ENCODE results near the gene IBA57. TPM values are rescaled to one million over a fixed set of nuclear protein-coding genes. Genes with fewer than 3 reads are reported as not detected.
A peak's percentile ranks its signal among the peaks of the same experiment; 100 is the strongest.

IBA57 gene
- total RNA-seq, 1 experiment from 2014 or later: 19.4 TPM

- Histone ChIP-seq H3K36me3 (peaks cover 52% of the 10 kb centered on the region), H3K9me3 (no peaks in the 10 kb centered on the region), H3K27me3 (no peaks in the 10 kb centered on the region), H3K4me3 (peak overlapping the region; percentile 74)
- DNase-seq: peak; percentile 56
These were observed 23.4 kb upstream of the IBA57 start for GRCh38 chr1:228142155-228142691.

- DNase-seq: peak; percentile 65
- peaks cover 56% of the 10 kb centered on the region for H3K36me3 ChIP-seq
These were observed 22.9 kb upstream of the IBA57 start for GRCh38 chr1:228142701-228143136.

GRCh38 chr1:228143480-228144192 lies 22.0 kb upstream of the IBA57 start:
- H3K36me3 ChIP-seq: peaks cover 64% of the 10 kb centered on the region
- no peak for DNase-seq
- no peaks in the 10 kb centered on the region for H3K9me3 ChIP-seq
- no peak overlapping the region for H3K4me3 ChIP-seq
- H3K27me3 ChIP-seq: no peaks in the 10 kb centered on the region

More at GRCh38 chr1:228142701-228143136, 22.9 kb upstream of the IBA57 start:
- Histone ChIP-seq H3K4me3 (peak overlapping the region; percentile 74), H3K27me3 (no peaks in the 10 kb centered on the region), H3K9me3 (no peaks in the 10 kb centered on the region)

GRCh38 chr1:228144193-228144992 lies 21.2 kb upstream of the IBA57 start:
- Histone ChIP-seq H3K27me3 (no peaks in the 10 kb centered on the region), H3K9me3 (no peaks in the 10 kb centered on the region), H3K4me3 (no peak overlapping the region), H3K36me3 (peaks cover 72% of the 10 kb centered on the region)
- DNase-seq: no peak

- Histone ChIP-seq H3K36me3 (peaks cover 78% of the 10 kb centered on the region), H3K27me3 (no peaks in the 10 kb centered on the region), H3K9me3 (no peaks in the 10 kb centered on the region), H3K4me3 (no peak overlapping the region)
- no peak for DNase-seq
These were observed 20.6 kb upstream of the IBA57 start for GRCh38 chr1:228144993-228145343.

GRCh38 chr1:228145463-228146416 lies 19.9 kb upstream of the IBA57 start:
- Histone ChIP-seq H3K9me3 (no peaks in the 10 kb centered on the region), H3K4me3 (no peak overlapping the region), H3K27me3 (no peaks in the 10 kb centered on the region), H3K36me3 (peaks cover 79% of the 10 kb centered on the region)
- no peak for DNase-seq

- H3K9me3 ChIP-seq: no peaks in the 10 kb centered on the region
- H3K4me3 ChIP-seq: no peak overlapping the region
- H3K36me3 ChIP-seq: peaks cover 79% of the 10 kb centered on the region
- H3K27me3 ChIP-seq: no peaks in the 10 kb centered on the region
- DNase-seq: no peak
These were observed 19.0 kb upstream of the IBA57 start for GRCh38 chr1:228146417-228147150.

GRCh38 chr1:228147151-228147693 lies 18.4 kb upstream of the IBA57 start:
- Histone ChIP-seq H3K27me3 (no peaks in the 10 kb centered on the region), H3K36me3 (peaks cover 73% of the 10 kb centered on the region)
- DNase-seq: no peak

GRCh38 chr1:228147768-228148167 lies 17.8 kb upstream of the IBA57 start:
- DNase-seq: no peak
- Histone ChIP-seq H3K27me3 (no peaks in the 10 kb centered on the region), H3K9me3 (no peaks in the 10 kb centered on the region), H3K4me3 (no peak overlapping the region), H3K36me3 (peaks cover 67% of the 10 kb centered on the region)

More at GRCh38 chr1:228147151-228147693, 18.4 kb upstream of the IBA57 start:
- H3K9me3 ChIP-seq: no peaks in the 10 kb centered on the region
- no peak overlapping the region for H3K4me3 ChIP-seq

GRCh38 chr1:228148196-228148861 lies 17.3 kb upstream of the IBA57 start:
- Histone ChIP-seq H3K27me3 (no peaks in the 10 kb centered on the region), H3K36me3 (peaks cover 62% of the 10 kb centered on the region), H3K9me3 (no peaks in the 10 kb centered on the region), H3K4me3 (no peak overlapping the region)
- no peak for DNase-seq

GRCh38 chr1:228148935-228149405 lies 16.6 kb upstream of the IBA57 start:
- peaks cover 55% of the 10 kb centered on the region for H3K36me3 ChIP-seq
- no peak for DNase-seq
- no peaks in the 10 kb centered on the region for H3K27me3 ChIP-seq
- no peaks in the 10 kb centered on the region for H3K9me3 ChIP-seq
- H3K4me3 ChIP-seq: no peak overlapping the region

- no peaks in the 10 kb centered on the region for H3K27me3 ChIP-seq
- no peaks in the 10 kb centered on the region for H3K9me3 ChIP-seq
- peaks cover 50% of the 10 kb centered on the region for H3K36me3 ChIP-seq
- no peak within 1 kb of the TSS for H3K4me3 ChIP-seq
- no peak for DNase-seq
These were observed 16.0 kb upstream of the IBA57 start, which contains the start of gene GJC2 for GRCh38 chr1:228149406-228150119. GJC2 (plus strand) TSS chr1:228149930; CDS start chr1:228157759, 7,829 bp downstream.

GRCh38 chr1:228150120-228150460 lies 15.5 kb upstream of the IBA57 start:
- no peak overlapping the region for H3K4me3 ChIP-seq
- DNase-seq: no peak

GRCh38 chr1:228150461-228151179 lies 15.0 kb upstream of the IBA57 start:
- H3K9me3 ChIP-seq: no peaks in the 10 kb centered on the region
- no peak overlapping the region for H3K4me3 ChIP-seq
- DNase-seq: peak; percentile 89
- H3K36me3 ChIP-seq: peaks cover 44% of the 10 kb centered on the region
- H3K27me3 ChIP-seq: no peaks in the 10 kb centered on the region

More at GRCh38 chr1:228150120-228150460, 15.5 kb upstream of the IBA57 start:
- H3K9me3 ChIP-seq: no peaks in the 10 kb centered on the region
- no peaks in the 10 kb centered on the region for H3K27me3 ChIP-seq
- H3K36me3 ChIP-seq: peaks cover 47% of the 10 kb centered on the region
